HG02610 (cell line): ENCODE results near the gene KAT5.
"Not testable (repeated sequence)": the region's sequence is repeated elsewhere in the genome, so short reads cannot be mapped to it uniquely, and the experiment has no call there.

Experiments used
- ATAC-seq: cut with Tn5 transposase; IDR thresholded peaks from one replicate; pipeline ENCODE4 v1.9.1; 2021; ENCODE audit warnings: mild to moderate bottlenecking, moderate library complexity; ENCODE audit not compliant: unreplicated experiment

KAT5 gene

DNA sequence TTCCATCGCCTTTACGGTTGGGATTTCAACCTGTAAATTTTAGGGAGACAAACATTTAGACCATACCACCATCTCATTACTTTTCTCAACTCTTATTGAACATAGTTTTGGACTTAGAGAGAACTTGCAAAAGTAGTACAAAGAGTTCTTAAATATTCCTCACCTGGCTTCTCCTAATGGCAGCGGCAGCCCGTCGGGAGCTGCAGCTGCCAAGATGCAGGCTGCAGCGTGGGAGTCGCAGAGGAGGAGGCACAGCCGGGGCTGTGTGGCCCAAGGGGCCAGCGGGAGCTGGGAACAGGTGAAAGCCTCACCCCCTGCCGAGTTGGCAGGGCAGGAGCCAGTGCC is 31.6 kb downstream of the KAT5 start:
- no peak for ATAC-seq

DNA sequence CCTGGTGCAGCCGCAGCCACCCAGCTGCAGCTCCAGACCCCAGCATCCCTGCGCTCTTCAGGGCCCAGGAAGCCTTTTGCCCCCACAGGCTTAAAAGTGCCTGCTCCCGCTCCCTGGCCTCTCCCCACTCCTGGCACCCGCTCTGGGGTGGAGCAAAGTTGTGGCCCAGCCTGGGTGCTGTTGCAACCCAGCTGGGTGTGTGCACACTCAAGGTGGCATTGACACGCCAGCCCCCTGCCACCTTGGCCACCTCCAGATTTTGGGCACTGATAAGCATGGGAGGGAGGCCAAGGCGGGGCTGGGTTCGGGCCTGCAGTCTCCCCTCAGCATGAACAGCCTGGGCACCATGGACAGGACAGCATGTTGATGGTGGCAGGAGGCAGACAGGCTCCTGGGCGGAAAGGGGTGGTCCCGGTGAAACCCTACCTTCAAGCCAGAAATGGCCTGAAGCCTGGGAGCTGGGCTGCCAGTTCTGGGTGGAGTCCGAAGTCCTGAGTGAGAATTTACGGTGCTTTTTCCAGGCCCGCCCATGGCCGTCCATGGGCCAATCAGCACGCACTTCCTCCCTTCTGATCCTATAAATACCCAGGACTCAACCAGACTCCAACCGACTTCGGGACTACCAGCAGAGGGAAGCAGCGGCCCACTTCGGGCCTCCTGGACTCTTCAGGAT is 32.1 kb downstream of the KAT5 start:
- ATAC-seq, result no peak

DNA sequence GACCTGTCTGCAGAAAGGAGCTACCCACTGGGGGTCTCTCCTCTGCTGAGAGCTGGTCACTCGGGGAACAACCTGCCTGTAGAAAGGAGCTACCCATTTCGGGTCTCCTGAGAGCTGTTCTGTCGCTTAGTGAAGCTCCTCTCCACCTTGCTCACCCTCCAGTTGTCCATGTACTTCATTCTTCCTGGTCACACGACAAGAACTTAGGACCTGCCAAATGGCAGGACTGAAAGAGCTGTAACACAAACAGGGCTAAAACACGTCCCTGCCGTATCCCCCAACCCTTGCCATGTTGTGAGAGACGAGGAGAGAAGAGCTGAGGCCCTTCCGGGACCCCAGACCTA is 32.6 kb downstream of the KAT5 start:
- ATAC-seq, result no peak

DNA sequence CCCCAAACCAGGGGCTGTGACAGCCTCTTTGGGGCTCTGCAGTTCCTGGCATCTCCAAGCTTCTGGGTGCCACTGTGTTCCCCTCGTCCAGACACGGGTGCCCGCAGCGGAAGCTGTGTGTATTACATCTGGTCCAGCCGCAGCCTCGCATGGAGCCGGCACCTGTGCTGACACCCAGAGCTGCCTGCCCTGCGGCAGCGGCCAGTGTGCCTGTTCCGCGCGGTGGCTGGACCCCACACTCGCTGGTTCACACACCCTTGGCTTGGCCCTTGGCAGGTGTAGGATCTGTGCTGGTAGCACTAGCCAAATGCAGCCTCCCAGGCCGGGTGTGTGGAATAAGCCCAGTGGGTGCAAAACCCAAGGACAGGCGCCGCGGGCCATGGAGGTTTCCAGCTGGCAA is 33.0 kb downstream of the KAT5 start:
- ATAC-seq, result no peak

DNA sequence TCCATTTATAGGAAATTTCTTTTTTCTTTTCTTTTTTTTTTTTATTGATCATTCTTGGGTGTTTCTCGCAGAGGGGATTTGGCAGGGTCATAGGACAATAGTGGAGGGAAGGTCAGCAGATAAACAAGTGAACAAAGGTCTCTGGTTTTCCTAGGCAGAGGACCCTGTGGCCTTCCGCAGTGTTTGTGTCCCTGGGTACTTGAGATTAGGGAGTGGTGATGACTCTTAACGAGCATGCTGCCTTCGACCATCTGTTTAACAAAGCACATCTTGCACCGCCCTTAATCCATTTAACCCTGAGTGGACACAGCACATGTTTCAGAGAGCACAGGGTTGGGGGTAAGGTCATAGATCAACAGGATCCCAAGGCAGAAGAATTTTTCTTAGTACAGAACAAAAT is 50.1 kb downstream of the KAT5 start:
- not testable (repeated sequence) for ATAC-seq

DNA sequence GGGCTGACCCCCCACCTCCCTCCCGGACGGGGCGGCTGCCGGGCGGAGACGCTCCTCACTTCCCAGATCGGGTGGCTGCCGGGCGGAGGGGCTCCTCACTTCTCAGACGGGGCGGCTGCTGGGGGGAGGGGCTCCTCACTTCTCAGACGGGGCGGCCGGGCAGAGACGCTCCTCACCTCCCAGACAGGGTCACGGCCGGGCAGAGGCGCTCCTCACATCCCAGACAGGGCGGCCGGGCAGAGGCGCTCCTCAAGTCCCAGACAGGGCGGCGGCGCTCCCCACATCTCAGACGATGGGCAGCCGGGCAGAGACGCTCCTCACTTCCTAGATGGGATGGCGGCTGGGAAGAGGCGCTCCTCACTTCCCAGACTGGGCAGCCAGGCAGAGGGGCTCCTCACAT is 50.8 kb downstream of the KAT5 start:
- not testable (repeated sequence) for ATAC-seq

DNA sequence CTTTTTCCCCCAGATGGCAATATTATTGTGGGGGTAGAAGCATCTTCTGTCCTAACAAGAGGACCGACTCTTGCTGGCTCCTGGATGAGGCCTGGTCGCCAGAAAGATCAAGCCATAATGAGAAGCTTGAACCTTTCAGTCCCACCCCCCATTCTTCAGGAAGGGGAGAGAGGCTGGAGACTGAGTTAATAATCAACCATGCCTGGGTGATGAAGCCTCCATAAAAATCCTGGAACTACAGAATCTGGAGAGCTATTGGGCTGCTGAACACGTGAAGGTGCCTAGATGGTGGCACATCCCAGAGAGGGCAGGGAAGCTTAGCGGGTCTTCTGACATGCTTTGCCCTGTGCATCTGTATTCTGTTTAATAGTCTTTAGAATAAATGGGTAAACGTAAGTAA is 52.4 kb downstream of the KAT5 start:
- ATAC-seq, result no peak

DNA sequence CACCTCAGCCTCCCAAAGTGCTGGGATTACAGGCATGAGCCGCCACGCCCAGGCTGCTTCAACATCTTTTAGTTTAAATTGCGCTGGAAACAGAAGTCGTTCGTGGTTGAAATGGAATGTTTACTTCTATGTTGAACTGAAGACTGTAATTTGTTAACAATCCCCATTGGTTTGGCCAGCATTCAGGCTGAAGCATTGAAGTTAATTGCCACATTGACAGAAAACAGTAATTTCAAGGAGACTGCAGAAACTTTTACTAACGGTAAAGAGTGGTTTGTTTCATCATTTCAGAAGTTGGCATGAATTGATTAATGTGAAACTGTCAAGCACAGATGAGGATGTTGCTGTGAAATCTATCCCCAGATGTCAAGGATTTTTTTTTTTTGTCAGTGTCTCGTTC is 54.5 kb downstream of the KAT5 start:
- no peak for ATAC-seq

DNA sequence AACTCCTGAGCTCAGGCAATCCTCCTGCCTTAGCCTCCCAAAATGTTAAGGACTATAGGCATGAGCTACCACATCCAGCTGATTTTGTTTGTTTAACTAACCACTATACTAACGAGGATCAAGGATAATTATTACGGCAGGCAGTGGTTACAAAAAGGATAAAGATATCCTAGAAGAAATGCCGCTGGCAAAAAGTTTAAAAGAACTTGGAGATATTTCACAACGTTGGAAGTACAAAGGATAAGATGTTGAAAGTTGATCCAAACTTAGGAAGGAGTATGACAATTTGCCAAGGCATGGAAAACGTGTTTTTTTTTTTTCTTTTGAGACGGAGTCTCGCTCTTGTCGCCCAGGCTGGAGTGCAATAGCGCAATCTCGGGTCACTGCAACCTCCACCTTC is 55.4 kb downstream of the KAT5 start:
- ATAC-seq, result no peak

DNA sequence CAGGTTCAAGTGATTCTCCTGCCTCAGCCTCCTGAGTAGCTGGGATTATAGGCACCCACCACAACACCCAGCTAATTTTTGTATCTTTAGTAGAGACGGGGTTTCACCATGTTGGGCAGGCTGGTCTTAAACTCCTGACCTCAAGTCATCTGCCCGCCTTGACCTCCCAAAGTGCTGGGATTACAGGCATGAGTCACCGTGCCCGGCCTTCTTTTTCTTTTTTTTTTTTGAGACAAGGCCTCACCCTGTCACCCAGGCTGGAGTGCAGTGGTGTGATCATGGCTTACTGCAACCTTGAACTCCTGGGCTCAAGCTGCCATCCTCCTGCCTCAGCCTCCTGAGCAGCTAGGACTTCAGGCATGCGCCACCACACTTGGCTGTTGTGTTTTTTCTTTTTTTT is 55.8 kb downstream of the KAT5 start:
- not testable (repeated sequence) for ATAC-seq
